SJCRH30 (cell line): ENCODE measurements around the gene USP11. TPM values are rescaled to one million over a fixed set of nuclear protein-coding genes. Genes with fewer than 3 reads are reported as not detected.
A peak's percentile ranks its signal among the peaks of the same experiment; 100 is the strongest.

ENCODE experiments used
- DNase-seq, 2 experiments: peaks; one replicate each; pipeline ENCODE4 v3.0.0-alpha.2; 2015 to 2020
- H3K27ac ChIP-seq: fragments of 250-450 bp; sonication (Bioruptor Pico); 2 replicates; pipeline ENCODE4 v1.5.1; 2020; ENCODE audit warnings: mild to moderate bottlenecking, moderate library complexity
- H3K27me3 ChIP-seq: fragments of 250-450 bp; sonication (Bioruptor Pico); 2 replicates; pipeline ENCODE4 v1.5.1; 2020; ENCODE audit warnings: mild to moderate bottlenecking, moderate library complexity
- H3K36me3 ChIP-seq: fragments of 250-450 bp; sonication (Bioruptor Pico); 2 replicates; pipeline ENCODE4 v1.5.1; 2020; ENCODE audit warnings: mild to moderate bottlenecking, moderate library complexity
- H3K4me1 ChIP-seq: fragments of 250-450 bp; sonication (Bioruptor Pico); 2 replicates; pipeline ENCODE4 v1.5.1; 2020; ENCODE audit warnings: mild to moderate bottlenecking, moderate library complexity
- H3K4me3 ChIP-seq: fragments of 250-450 bp; sonication (Bioruptor Pico); 2 replicates; pipeline ENCODE4 v1.5.1; 2020; ENCODE audit warnings: mild to moderate bottlenecking, moderate library complexity
- H3K9me3 ChIP-seq: fragments of 250-450 bp; sonication (Bioruptor Pico); replicated peaks from 2 replicates; pipeline ENCODE4 v1.5.1; 2020; ENCODE audit warnings: mild to moderate bottlenecking, moderate library complexity
- total RNA-seq: library from RNA; depleted of rRNA; stranded (reverse); fragments of >200 nt; shearing (Covaris generic); gene quantifications from 2 replicates; pipeline ENCODE4 v1.2.3, GENCODE V29; 2014; rRNA removed

The USP11 gene
- 51.0 and 53.4 TPM in 2 replicates for total RNA-seq

DNA sequence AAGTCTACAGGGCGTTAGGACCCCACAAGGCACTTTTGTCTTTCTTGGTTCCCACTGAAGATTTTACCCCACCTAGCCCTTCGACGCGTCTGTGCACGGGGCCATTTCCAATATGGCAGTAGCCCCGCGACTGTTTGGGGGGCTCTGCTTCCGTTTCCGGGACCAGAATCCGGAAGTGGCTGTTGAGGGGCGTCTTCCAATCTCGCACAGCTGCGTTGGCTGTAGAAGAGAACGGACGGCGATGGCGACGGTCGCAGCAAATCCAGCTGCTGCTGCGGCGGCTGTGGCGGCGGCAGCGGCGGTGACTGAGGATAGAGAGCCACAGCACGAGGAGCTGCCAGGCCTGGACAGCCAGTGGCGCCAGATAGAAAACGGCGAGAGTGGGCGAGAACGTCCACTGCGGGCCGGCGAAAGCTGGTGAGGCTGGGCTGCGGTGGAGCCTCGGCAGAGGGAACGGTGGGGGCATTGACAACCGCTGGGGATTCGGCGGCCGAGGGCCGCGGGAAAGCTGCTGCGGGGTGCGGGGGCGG lies at the start of gene USP11:
Gene USP11 (plus strand): TSS at position 207 of the 530 bp plus-strand sequence. CDS start 35 bp downstream, at position 242.
- peak within 1 kb of the TSS; percentile 96 for H3K27ac ChIP-seq
- no peaks in the 10 kb centered on the region for H3K9me3 ChIP-seq
- H3K4me1 ChIP-seq: no peaks in the 10 kb centered on the region
- DNase-seq: peak; percentile 76 to 78
- H3K27me3 ChIP-seq: no peaks in the 10 kb centered on the region
- H3K4me3 ChIP-seq: peak within 1 kb of the TSS; percentile 90
- no peaks in the 10 kb centered on the region for H3K36me3 ChIP-seq

DNA sequence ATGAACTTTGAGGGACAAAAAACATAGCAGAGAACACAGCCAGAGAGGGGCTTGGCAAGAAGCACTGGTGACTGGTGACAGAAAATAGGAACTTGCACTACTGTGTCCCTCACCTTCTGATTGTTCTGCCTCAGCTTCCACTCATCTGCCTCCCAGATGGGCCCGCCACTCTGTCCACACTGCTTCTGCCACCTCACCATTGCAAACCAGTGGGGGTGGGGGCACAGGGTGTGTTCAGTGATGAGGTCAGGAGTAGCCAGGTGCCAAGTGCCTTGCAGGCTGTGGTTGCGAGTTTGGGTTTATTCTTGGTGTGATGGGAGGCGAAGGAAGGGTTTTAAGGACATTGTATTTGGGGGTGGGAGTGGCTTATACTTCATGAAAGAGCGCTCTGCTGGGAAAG lies 48.3 kb upstream of the USP11 start:
- no peaks in the 10 kb centered on the region for H3K27me3 ChIP-seq
- no peak overlapping the region for H3K27ac ChIP-seq
- H3K4me3 ChIP-seq: no peak overlapping the region
- no peaks in the 10 kb centered on the region for H3K36me3 ChIP-seq
- H3K4me1 ChIP-seq: no peaks in the 10 kb centered on the region
- no peak for DNase-seq
- H3K9me3 ChIP-seq: no peaks in the 10 kb centered on the region

DNA sequence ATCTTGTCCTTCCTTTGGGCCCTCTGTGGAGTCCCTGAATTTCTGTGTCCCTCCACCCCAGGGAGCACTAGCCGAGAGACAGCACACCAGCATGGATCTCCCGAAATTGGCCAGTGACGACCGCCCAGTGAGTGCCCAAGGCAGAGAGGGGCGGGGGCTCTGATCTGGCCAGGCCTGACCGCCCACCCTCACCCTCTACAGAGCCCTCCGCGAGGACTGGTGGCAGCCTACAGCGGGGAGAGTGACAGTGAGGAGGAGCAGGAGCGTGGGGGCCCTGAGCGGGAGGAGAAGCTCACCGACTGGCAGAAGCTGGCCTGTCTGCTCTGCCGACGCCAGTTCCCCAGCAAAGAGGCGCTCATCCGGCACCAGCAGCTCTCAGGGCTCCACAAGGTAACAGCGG lies 47.6 kb upstream of the USP11 start:
- H3K9me3 ChIP-seq: no peaks in the 10 kb centered on the region
- H3K27me3 ChIP-seq: no peaks in the 10 kb centered on the region
- no peak overlapping the region for H3K27ac ChIP-seq
- DNase-seq: no peak
- no peak overlapping the region for H3K4me3 ChIP-seq
- H3K4me1 ChIP-seq: no peaks in the 10 kb centered on the region
- no peaks in the 10 kb centered on the region for H3K36me3 ChIP-seq

DNA sequence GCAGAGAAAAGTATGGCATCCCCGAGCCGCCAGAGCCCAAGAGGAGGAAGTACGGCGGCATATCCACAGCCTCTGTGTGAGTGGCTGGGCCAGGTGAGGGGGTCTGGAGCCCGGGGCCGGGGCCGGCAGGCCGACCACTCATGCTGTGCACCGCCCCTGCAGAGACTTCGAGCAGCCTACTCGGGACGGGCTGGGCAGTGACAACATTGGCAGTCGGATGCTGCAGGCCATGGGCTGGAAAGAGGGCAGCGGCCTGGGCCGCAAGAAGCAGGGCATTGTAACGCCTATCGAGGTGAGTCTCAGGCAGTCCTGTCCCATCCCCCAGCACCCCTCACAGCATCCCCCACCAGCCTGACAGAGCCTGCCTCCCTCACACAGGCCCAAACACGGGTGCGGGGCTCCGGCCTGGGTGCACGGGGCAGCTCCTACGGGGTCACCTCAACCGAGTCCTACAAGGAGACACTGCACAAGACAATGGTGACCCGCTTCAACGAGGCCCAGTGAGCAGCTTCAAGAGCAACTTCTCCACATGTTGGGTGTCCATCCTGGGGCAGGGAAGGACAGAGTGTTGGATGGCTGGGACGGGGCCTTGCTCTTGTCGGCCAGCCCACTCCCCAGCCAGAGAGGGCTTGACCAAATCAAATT lies 46.6 kb upstream of the USP11 start:
- H3K4me1 ChIP-seq: no peaks in the 10 kb centered on the region
- H3K27me3 ChIP-seq: no peaks in the 10 kb centered on the region
- no peaks in the 10 kb centered on the region for H3K36me3 ChIP-seq
- no peaks in the 10 kb centered on the region for H3K9me3 ChIP-seq
- DNase-seq: no peak
- H3K4me3 ChIP-seq: no peak overlapping the region
- no peak overlapping the region for H3K27ac ChIP-seq

DNA sequence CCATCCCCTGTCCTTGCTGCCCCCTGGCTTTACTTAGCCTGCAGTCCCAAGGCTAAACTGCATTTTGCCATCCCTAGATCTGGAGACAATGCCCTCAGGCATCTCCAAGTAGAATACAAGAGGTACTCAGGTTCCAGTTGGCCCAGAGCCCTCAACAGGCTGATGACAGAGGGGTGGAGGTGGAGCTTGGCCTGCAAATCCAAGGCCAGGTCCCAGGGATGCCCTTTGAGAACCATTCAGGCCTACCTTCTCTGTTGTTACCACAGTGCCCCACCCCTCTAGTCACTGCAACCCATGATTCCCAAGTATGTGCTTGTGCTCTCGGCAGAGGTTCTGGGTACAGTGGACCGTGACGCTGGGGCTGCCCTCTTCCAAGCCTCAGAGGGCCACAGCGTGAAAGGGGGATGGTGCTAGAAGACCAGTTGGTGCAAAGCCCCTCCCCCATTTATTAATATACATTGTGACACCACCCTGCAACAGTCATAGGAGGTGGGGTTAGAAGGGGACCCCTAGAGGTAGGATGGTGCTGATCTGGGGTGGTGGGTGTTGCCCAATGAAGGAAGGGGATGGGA lies 45.6 kb upstream of the USP11 start:
- no peak overlapping the region for H3K4me3 ChIP-seq
- no peaks in the 10 kb centered on the region for H3K36me3 ChIP-seq
- no peak for DNase-seq
- no peak overlapping the region for H3K27ac ChIP-seq
- no peaks in the 10 kb centered on the region for H3K9me3 ChIP-seq
- H3K27me3 ChIP-seq: no peaks in the 10 kb centered on the region
- no peaks in the 10 kb centered on the region for H3K4me1 ChIP-seq

DNA sequence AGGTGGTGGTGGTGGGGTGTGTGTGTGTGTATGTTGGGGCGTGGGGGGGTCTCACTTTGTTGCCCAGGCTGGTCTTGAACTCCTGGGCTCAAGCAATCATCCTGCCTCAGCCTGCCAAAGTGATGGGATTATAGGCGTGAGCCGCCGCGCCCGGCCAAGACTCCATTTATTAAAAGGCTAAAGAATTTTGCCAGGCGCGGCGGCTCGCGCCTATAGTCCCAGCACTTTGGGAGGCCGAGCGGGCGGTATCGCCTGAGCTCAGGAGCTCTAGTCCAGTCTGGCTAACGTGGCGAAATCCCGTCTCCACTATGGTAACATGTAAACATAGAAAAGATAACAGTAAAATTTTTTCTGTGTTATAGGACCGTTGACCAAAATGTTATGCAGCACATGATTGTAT lies 42.9 kb upstream of the USP11 start:
- Histone ChIP-seq H3K4me3 (no peak overlapping the region), H3K36me3 (no peaks in the 10 kb centered on the region), H3K27me3 (no peaks in the 10 kb centered on the region), H3K4me1 (no peaks in the 10 kb centered on the region), H3K27ac (no peak overlapping the region), H3K9me3 (no peaks in the 10 kb centered on the region)
- DNase-seq: no peak

DNA sequence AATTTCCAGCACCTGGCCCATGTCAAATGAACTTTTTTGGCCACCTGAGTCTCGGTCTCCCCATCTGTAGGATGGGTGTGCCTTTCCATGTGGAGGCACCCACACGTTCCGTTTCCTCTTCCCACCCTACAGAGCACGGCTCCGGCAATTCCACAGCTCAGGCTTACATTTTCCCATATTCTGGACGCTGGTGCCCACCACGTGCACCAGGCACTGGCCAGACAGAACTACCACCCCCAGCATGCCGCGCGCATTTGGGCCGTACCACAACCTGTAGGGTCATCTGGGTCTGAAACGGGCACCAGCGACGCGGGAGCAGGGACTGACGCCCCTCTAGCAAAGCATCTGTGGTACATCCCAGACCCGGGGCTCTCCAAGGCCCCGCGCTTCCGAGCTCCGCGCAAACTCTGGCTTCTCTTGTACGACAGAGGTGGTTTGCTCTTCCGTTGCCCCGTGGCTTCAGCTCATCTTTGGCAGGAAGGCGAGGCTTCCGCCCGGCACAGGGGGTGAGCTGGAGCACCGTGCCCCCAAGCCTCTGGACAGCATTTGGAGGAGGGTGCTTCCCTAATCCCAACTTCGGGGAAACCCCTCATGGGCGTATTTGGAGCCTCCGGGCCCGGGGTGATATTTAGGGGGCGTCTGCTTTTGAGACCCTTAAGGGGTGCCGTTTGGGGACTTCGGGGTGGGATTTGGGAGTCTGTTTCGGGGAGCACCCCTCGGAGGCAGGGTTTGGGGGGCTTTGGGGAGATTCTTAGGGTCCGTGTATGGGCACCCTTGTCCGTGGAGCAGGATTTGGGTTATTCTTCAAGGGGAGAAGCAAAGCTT lies 42.2 kb upstream of the USP11 start:
- Histone ChIP-seq H3K27me3 (no peaks in the 10 kb centered on the region), H3K4me3 (peak overlapping the region; percentile 60), H3K27ac (peak overlapping the region; percentile 1; the same call in 1 of the 2 replicates), H3K36me3 (no peaks in the 10 kb centered on the region), H3K4me1 (no peaks in the 10 kb centered on the region), H3K9me3 (no peaks in the 10 kb centered on the region)
- peak; percentile 90 to 91 for DNase-seq

DNA sequence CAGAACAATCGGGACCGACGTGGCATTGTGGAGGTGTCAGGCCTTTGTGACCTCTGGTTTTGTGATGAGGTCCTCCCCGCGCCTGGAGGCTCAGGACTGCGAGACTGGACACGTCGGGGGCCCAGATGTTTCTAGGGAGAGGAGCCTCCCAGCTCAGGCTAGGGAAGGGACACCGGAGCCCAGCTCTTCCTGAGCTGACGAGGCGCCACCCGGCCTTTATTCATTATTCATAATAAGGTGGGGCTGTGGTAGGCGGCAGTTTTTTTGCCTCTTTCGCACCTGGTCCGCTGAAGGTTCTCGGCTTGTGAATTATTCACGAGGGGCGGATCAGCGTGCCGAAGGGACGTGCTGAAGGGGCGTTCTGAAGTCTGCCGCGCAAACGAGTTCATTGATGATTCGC lies 41.5 kb upstream of the USP11 start:
- no peaks in the 10 kb centered on the region for H3K27me3 ChIP-seq
- no peaks in the 10 kb centered on the region for H3K9me3 ChIP-seq
- H3K4me1 ChIP-seq: no peaks in the 10 kb centered on the region; the same call in 1 of the 2 replicates
- H3K4me3 ChIP-seq: peak overlapping the region; percentile 60
- no peak overlapping the region; the same call in 1 of the 2 replicates for H3K27ac ChIP-seq
- peak; percentile 15 to 32 for DNase-seq
- H3K36me3 ChIP-seq: no peaks in the 10 kb centered on the region

DNA sequence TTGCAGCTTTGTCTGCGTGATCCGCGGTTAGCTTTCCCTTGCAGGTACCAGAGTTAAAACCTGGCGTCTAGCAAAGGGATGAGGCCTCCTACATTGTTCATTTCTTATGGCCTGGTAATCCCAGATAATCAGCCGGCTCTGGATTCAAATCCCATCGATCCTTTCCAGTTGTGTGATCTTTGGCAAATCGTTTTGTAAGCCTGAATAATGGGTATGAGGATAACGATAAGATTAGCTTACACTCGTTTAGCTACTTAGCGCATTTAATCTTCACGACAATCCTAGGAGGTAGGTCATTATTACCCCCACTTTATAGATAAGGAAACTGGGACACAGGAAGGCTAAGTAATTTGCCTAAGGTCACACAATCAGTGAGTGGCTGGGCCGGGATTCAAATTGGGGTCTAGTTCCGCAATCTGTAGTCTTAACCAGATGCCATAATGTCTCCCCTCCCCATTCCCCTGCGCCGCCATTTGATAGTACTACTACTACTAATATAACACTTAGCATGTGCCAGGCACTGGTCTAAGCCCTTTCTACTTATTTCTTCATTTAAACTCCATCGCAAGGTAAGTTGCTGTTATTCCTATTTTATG lies 40.9 kb upstream of the USP11 start:
- no peak for DNase-seq
- H3K4me1 ChIP-seq: no peaks in the 10 kb centered on the region; the same call in 1 of the 2 replicates
- no peaks in the 10 kb centered on the region for H3K27me3 ChIP-seq
- no peaks in the 10 kb centered on the region for H3K9me3 ChIP-seq
- H3K4me3 ChIP-seq: peak overlapping the region; percentile 60
- no peak overlapping the region for H3K27ac ChIP-seq
- no peaks in the 10 kb centered on the region for H3K36me3 ChIP-seq

DNA sequence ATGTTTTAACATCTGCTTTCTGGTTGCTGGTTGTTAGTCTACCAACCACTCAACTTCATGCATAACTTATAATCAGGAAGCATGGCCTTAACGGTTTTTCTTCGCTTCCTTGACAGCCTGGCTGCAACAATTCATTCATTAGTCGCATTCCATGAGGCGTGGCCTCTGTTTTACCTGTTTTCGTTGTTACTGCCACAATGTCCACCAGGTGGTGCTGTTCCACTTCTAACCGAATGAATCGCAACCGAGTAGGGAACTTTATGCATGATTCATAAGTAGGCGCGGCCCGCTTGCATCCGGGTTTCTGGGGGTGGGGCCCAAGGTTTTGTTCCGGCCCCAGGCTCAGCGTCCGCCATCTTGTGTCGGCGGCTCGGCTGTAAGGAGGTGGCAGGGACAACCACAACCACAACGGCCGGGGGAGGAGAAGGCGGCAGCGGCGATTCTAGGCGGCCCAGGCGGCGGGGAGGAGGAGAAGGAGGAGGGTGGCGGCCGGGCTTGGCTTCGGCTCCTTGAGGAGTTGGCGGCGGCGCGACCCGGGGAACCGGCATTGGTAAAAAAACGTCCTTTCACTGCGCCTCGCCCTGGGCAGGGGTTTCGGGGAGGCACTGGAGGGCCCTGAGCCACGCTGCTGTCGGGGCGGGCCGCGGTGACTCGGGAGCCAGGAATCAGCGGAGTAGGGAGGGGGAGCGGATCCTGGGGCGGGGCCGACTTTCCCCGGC lies 39.2 kb upstream of the USP11 start, which contains the start of gene UBA1:
Gene UBA1 (plus strand): TSS at position 355 of the 719 bp plus-strand sequence. CDS start 4,974 bp downstream, outside the sequence.
- Histone ChIP-seq H3K27ac (peak within 1 kb of the TSS; percentile 91), H3K27me3 (no peaks in the 10 kb centered on the region), H3K4me3 (peak within 1 kb of the TSS; percentile 94), H3K9me3 (no peaks in the 10 kb centered on the region), H3K36me3 (peaks cover under 1% of the 10 kb centered on the region; the same call in 1 of the 2 replicates), H3K4me1 (no peaks in the 10 kb centered on the region; the same call in 1 of the 2 replicates)
- peak; percentile 86 to 92 for DNase-seq

DNA sequence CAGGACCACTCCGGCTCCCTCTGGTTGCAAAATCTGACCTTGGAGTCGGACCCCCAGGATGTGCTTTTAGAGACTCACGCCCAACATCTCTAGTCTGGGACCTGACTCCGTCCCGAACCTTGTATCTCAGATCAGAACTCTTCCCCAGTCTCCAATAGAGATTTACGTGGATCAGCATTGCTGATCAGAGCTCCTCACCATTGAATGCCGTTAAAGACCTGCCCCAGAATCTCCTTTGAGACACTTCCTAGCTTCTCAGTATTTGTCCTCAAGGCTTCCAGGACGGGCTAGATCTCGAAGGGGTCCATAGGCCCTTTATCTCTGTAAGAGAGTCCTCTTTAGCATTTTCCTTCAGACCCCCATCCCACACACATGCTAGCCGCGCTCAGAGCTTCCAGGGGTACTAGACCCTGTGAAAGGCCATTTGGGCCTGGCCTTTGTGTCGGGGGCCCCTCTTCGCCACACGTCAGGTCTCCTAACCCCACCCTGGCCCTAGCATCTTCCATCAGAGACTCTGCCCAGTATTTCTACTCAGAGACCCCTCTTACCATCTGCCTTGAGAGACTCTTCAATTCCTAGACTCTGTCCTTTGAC lies 38.5 kb upstream of the USP11 start:
- no peak for DNase-seq
- H3K27ac ChIP-seq: peak overlapping the region; percentile 91
- H3K36me3 ChIP-seq: peaks cover 4% of the 10 kb centered on the region; the same call in 1 of the 2 replicates
- no peaks in the 10 kb centered on the region for H3K9me3 ChIP-seq
- peak overlapping the region; percentile 94 for H3K4me3 ChIP-seq
- no peaks in the 10 kb centered on the region; the same call in 1 of the 2 replicates for H3K4me1 ChIP-seq
- H3K27me3 ChIP-seq: no peaks in the 10 kb centered on the region

DNA sequence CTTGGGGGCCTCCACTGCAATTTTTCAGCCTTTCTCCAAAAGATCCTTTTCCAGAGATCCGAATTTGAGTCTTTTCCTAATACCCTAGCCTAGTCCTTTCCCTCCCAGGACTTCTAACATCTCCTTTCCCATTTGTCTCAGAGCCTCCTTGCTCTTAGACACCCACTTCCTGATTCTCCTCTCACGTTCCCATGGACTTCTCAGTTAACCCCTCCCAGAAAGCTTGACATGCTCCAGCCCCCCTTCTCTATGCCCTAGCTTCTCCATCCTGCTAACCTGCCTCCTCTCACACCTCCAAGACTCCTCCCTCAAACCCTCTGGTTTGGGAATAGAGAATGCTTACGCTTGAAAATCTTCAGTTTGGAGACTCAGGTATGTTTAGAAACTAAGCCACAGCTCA lies 36.7 kb upstream of the USP11 start:
- H3K9me3 ChIP-seq: no peaks in the 10 kb centered on the region
- H3K27ac ChIP-seq: no peak overlapping the region
- H3K36me3 ChIP-seq: peaks cover 10% of the 10 kb centered on the region
- no peaks in the 10 kb centered on the region for H3K27me3 ChIP-seq
- H3K4me3 ChIP-seq: no peak overlapping the region
- no peak for DNase-seq
- H3K4me1 ChIP-seq: no peaks in the 10 kb centered on the region; the same call in 1 of the 2 replicates

DNA sequence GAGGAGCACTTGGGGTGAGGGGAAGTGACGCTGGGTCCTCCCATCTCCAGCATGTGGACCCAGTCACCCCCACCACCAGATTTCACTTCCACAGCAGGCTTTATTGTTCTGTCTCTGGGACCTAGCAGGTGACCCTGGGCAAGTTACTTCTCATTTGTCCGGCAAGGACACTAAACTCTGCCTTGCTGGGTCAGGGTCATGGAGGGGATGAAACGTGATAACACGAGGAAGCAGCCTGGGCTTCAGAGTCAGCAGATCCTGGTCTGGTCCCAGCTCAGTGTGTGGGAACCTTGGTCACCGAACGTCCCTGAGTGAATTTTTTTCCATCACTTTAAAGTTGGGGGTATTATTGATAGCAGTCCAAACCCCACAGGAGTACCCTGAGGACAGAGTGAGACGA lies 35.3 kb upstream of the USP11 start:
- Histone ChIP-seq H3K27ac (no peak overlapping the region), H3K4me1 (no peaks in the 10 kb centered on the region; the same call in 1 of the 2 replicates), H3K9me3 (no peaks in the 10 kb centered on the region), H3K4me3 (no peak overlapping the region), H3K27me3 (no peaks in the 10 kb centered on the region), H3K36me3 (peaks cover 11% of the 10 kb centered on the region)
- no peak for DNase-seq
